Smooth muscle cell of the brain vasculature (primary cell): ENCODE results near the gene BRD4.

Experiments used
- DNase-seq: peaks from one replicate; pipeline ENCODE4 v3.0.0-alpha.2; 2012; ENCODE audit warnings: low read depth, low spot score

Gene BRD4

DNA sequence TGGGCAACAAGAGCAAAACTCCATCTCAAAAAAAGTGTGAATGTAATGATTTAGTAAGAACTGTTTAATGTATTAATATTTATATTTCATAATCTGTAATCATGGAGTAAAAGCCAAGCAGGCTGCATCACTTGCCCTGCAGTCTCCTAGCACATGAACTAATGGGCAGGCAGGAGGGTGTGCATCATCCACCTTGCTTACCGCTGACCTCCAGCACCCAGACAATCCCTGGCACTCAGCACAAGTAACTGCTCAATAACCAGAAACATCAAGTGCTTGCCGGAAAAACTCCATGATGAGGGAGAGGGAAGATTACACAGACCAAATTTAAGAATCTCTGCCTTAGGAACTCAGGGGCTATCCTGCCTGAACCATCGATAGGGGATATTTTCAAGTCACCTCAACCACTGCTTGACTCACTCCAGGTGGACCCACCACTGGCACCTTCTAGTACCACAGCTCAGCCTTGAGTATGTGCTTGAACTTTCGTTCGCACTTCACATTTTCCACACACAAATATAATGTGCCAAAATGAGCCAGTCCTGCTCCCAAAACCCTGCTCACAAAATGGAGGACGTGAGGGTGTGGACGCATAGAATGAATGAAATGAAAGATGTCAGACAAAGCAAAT, 18.6 kb downstream of the BRD4 start:
- no peak for DNase-seq

DNA sequence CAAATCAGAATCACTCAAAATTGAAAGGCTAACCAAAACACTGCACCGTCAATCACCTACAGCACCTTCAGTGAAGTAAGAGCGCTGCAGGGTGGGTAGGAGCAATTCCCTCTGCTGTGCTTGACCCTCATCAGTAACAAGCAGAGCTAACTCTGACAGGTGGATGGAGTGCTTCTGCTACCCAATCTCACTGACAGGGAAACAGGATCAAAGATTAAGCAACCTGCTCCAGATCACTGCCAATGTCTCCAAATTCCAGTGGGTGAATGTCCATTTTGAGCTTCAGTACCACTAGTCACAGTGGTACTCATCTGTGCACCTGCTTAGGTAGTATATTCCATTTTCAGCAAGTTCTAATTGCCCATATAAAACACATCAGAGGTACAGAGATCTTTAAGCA, 25.2 kb downstream of the BRD4 start:
- DNase-seq = no peak

DNA sequence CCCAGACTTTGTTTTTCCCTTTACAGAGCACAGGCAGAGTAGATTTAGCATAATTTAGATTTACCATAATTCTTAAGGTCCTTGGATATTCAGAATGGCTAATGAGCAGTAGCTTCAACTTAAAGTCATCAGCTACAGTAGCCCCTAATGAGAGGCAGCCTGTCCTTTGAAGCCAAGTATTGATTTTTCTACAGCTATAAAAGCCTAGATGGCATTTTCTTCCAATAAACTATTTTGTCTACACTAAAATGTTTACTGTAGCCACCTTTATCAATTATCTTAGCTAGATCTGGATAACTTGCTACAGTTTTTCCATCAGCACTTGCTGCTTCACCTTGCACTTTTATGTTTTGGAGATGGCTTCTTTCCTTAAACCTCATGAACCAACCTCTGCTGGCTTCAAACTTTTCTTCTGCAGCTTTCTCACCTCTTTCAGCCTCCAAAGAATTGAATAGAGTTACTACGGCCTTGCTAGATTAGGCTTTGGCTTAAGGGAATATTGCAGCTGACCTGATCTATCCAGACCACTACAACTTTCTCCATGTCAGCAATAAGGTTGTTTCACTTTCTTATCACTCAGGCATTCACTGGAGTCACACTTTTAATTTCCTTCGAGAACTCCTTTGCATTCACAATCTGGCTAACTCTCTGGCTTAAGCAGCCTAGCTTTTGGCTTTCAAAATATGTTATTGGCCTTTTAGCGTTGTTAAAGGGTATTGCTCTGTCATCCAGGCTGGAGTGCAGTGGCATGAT, 26.6 kb downstream of the BRD4 start:
- no peak for DNase-seq

DNA sequence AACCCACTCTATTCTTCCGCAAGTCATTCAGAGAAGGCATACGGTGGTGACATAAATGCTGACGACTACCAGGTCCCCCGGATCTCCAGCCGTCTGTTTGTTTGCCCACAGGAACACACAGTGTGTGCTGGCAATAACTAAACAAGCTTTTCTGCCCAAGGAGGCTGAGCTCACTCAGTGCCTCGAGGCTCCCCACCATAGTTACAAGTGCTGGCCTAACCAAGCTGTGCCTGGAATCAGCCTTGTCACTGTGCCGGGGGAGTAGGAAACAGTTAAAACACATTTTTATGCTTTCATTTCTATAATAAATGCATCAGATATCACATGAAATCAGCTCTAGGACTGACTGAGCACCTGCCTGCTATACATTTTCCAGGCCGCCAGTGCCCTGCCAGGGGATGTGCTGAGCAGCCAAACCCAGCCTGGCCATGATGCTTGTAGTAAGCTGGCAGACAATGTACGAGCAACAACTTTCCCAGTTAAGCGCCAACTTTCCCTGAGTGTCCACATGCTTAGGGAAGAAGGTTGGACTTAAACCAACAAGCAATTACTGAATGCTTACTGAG, 28.1 kb downstream of the BRD4 start:
- DNase-seq = no peak

DNA sequence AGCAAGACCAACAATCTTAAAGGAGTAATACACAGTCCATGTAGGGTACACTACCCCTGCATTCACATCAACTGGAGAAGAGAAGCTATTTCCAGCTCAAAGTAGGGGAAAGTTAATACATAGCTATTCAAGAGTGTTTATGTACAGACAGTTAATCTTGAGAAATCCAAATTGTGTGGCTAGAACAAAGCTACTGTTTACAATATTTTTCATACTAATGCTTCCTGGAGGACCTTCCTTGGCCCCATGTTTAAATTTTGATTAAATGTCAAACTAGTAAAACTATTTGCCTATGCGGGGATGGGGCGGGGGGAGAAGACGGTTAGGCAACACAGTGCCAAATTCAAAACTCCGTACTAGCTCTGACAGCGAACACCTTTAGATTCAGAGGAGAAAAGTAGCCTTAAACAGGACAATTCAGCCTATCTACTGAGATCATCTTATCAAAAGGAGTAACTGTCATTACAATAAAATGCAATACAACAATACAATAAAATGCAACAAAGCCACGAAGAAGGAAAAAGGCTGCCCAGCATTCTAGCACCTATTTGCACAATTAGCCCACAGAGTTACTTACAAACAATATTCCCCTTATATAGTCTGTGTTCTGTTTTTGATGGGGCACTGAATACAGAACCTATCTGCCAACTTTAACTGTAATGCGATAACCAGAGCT, 29.1 kb downstream of the BRD4 start:
- DNase-seq = no peak

DNA sequence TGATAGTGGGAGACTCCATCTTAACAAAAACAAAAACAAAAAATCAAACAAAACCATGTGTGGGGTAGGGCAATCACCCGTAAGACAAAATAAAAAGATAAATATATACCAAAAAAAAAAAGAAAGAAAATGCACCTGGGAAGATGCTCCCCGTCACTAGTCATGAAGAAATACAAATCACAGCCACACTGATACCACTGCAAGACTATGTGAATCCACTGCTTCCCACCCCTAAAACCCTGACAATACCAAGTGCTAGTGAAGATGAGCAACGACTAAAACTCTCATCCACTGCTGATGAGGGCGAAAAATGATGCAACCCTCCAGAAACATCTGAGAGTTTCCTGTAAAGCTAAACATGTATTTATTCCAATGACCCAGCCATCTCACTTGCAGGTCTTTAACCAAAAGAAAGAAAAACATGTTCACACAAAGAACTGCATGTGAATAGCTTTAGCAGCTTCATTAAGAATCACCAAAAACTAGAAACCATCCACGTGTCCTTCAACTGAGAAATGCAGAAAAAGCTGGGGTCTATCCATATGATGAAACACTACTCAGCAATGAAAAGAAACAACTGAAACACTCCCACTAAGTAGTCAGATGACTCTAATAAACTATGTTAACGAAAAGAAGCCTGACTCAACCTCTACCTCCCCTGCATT, 31.7 kb downstream of the BRD4 start:
- no peak for DNase-seq

DNA sequence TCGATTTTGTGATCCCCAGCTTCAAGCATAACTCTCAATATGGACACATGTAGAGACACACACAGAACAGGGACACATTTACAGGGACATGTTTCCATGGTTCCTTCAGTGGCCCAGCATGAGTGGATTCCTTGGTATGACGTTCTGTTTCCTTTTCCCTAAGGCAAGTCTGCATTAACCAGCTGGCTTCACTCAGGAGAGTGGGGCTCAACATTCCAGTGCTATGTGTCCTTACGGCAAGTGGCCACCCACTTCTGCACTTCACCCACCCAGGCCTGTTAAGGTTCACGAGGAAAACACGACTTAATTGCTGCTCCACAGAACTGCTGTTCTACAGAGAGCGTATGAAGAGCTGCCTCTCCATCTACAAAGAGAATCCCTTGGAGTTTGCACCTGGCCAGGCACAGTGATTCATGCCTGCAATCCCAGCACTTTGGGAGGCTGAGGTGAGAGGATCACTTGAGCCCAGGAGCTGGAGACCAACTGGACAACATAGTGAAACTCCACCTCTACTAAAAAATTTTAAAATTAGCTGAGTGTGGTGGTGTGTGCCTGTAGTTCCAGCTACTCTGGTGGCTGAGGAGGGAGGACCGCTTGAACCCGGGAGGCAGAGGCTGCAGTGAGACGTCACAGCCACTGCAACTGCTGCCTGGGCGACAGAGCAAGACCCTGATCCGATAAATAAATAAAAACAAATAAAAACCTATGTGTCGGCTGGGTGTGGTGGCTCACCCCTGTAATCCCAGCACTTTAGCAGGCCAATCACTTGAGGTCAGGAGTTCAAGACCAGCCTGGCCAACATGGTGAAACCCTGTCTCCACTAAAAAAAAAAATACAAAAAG, 32.5 kb downstream of the BRD4 start:
- DNase-seq = no peak

DNA sequence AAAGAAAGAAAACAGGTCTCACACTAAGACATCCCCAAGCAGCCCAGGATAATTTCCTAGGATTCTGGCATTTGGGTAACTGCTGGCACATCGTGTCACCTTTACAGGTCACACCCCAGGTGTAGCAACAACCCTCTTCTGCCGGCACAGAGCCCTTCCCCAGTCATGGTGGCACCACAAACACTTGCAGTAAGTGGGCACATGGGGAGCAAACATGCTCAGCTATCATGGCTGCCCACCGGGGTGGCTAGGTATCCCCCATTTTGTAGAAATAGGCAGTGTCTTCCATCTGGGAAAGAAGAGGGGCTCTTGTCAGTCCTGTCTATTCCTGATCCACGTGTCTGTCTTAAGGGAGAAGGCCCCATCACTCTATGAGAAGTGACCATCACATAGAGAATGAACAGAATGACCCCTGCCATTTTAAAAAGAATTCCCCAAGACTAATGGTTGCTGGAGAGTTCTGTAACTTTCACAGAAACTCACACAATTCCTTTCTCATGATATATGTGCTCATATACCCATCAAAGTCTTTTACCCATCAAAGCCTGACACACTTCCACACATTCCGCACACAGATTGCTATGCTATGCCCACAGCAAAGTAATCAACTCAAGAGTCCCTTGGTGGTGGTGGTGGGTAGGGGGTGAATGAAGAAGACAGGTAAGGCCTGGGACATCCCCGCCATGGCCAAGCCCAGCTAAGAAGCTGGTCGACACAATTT, 33.3 kb downstream of the BRD4 start:
- no peak for DNase-seq

DNA sequence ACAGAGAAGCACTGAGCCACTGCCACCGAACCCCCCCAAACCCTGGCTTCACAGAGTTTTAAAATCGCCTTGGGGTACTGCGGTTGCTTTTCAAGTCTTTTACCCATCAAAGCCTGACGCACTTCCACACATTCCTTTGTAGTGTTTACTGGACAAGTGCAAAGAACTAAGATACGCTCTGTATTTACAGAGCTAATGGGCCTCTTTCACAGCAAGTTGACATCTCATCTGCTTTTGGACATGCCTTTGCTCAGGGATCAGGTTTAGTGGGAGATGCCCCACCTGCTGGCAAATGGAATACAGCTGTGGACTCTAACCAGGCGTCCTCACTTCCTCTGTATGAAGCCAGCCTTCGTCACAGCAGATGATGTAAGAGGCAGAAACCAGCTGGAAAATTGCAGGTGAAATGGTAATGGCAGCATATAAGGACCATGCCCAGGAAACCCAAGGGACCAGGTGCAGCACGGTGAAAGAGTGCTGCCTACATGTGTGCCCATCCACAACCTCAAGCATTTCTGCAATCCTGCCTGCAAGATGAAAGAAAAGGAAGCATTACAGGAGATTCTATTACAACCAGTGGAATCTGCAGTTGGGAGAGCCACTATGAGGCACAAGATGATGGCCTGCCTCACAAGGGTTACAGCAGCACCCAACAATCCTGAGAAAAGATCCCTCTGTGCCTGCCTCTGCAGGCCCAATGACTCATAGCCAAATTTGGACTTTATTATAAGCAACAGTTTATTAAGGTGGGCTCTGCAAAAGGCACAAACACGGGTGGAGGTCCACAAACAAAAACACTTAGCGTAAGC, 34.7 kb downstream of the BRD4 start:
- DNase-seq = peak; percentile 47

DNA sequence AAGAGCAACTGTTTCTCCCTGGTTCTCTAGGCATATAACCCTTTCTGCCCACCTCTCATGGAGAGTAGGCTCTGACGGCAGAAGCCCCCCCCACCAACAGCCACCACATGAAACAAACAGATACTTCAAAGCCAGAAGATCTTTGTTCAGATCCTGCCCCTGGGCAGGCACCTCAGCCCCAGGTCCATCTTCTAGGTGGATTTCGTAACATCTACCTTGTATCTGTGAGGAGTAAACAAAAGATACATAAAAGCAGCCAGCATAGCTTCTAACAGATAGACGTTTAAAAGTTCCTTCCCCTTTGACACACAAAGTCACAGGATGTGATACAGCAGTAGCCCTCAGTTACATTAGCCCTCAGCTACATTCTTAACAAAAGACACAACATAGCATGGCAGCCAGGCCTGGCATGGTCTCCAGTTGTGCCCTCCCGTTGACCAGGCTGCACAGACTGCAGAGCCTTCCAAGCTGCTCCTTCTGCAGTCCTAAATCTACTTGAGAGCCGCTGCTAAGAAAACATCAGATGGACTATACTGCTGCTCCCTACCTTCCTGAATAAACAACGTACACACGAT, 35.4 kb downstream of the BRD4 start:
- no peak for DNase-seq

DNA sequence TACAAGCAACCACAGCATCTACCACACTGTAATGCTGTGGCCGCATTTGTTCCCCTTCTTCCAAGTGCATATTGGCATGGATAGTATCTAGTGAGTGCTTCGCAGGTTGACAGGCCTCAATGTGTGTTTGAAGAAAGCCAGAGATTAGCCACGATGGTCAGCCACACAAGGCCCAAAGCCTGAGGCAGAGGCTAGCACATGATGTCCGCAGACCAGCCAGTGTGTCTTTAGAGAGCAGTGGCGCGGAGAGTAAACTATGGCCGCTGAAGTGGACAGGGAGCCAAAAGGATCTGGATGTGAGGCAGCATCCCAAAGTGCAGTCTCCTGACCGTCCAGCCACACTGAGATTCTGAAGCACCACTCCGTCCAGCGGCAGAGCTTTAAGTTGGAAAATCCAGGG, 36.0 kb downstream of the BRD4 start:
- DNase-seq = no peak

DNA sequence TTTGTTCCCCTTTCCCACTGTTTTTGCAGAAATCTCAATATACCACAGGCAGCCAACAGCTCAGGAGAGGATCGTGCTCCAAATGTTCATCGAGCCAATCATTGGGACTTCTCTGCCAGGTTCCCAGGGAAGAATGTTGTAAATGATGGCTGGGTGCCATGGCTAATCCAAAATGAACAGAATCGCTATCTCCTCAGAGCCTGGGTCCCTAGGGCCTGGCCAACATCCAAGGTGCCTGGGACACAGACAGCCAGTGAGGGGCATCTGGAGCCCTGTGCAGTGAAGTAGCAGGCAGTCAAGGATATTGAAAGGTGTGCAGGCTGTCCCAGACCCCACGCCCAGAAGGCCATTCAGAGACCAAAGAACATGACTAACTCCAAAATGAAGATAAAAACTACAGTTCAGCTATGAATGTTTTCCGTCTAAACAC, 37.8 kb downstream of the BRD4 start:
- DNase-seq = no peak

DNA sequence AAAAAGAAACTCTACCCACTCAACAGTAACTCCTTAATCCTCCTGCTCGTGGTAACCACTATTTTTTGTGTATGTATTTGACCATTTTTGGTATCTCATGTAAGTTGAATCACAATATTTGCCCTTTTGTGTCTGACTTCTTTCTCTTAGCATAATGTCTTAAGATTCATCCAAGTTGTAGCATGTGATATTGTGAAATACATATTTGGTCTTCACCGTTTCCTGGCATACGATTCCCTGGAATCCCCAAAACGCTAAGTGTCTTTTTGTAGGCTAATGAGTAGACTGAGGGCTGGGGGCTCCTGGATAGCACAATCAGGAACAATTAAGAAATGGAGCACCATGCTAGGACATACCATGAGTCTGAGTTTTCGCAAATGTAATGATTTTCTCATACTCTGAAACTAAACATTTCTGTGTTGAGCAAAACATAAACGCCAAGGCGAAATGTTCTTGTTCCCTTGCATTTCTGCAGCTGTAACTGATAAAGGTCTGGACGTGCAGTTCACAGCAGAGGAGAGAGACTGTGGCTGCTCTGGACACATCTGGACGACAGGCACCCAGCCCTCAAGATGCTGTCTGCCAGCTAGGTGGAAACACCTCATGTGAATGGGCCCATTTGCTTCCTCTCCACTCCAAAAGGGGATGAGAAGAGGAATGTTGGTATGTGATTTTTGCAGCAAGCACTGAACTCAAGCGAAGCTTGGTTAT, 38.4 kb downstream of the BRD4 start:
- DNase-seq = no peak

DNA sequence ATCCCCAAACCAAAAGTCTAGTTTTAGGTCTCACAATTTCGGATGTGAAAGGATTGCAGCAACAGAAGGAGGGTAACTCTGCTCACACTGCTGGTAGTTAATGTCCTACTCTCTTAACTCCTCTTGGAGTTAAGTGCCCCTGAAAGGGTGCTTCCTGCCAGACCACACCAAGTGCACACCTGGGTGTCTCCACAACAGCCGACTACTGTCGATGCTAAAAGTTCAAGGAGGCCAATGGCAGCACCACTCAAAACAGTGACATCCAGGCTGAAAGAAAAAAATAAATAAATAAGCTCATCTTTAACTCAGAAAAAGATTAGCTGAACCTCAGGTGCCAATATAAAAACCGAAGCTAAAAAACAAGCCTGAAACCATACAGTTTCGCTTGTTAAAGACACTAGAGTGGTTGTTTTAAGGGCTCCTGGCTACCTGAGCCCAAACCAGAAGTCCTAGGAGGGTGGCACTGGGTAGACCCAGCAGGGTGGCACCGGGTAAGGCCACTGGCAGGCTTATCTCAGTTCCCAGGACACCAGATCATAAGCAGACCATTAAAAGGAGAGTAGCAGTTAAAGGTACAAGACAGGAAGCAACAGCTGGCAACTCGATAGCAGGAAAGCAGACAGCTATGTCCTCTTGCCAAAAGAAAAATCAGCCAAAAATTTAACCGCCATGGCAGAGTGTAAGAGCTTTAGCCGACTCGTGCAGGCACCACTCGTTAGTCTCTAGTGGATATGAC, 39.3 kb downstream of the BRD4 start:
- DNase-seq = no peak

DNA sequence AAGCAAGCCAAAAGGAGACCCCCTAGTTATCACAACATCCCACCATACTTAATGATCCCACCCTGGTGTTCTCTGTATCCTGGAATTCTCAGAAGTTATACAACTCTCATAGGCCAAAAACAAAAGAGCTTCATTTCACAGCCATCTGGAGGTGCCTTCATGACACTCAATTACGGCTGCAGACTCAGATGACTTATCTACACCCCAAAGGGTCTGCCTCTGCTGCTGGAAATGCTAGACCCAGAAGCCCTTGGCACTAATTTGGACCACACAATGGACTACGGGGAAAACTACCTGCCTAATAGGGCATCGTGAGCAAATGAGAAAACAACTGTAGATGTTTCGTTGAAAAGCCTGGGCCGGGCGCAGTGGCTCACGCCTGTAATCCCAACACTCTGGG, 40.2 kb downstream of the BRD4 start:
- no peak for DNase-seq

DNA sequence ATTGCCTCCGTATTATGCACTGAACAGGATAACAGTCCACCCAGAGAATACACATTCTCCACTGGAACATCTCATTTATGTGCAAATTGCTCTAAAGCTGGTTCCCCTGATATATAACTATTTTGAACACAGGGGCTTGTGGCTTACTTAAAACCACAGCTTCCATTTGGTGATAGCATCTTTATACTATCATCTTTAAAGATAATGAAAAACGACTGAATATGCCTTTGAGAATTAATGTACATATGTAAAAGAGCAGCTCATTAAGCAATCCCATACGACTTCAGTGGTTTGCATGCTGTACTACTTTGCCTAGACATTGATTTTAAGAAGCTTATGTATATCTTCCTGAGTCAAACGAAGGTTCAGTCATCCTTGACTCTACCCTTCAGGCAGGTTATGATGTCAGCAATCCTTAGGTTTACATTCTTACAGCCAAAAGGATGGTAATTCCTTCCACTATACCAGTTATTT, 40.8 kb downstream of the BRD4 start:
- no peak for DNase-seq

DNA sequence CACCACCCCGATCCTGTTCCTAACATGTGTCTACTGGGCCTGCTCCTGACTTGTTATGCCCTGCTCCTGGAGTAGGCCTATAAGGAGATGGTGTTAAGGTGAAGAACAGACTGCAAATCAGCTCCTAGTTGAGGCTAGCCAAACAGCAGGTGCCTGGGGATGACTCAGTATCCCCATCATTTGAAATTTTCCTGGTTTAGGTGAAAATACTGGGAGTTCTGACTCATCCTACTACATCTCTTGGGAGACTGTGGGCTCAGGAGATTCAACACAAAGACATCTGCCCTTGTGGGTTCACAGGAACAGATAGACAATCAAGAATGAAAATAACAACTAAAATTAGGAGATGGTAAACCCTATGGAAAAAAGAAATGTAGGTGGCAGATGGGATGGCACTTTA, 41.2 kb downstream of the BRD4 start:
- no peak for DNase-seq

DNA sequence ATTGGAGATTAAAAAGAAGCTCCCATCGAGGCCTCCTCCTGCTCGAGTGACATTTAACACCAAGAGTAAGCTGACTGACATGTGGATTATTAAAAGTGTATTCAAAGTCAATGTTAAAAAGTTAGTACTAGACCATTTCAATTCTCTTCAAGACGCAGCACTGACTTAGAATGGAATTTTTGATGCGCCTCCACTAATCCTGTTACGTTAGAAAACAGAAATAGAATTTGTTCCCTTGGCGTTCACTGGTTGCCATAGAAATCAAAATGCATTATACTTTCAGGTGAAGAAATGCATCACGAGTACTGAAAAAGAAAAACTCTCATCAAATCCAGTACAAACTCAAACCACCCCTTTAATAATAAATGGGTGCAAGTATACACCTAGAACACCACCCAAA, 42.2 kb downstream of the BRD4 start:
- DNase-seq = no peak
